Gastrocnemius medialis (tissue), 4 donors: ENCODE measurements around the gene ARFGAP1. TPM values are rescaled to one million over a fixed set of nuclear protein-coding genes. Genes with fewer than 3 reads are reported as not detected.

Experiments
- ATAC-seq, 2 donors: fragments of 150-250 bp; one replicate each; pipeline ENCODE4 v1.9.1; 2016
- DNase-seq, 2 donors: peaks; one replicate each; pipeline ENCODE4 v3.0.0-alpha.2; 2019
- H3K27ac ChIP-seq, 4 donors: fragments of 200-600 bp; sonication (generic); 1 replicate in 1 of 4; 2 replicates in 3 of 4; pipeline ENCODE4 v1.5.1; 2016 to 2018; ENCODE audit warnings: mild to moderate bottlenecking in 2 of 4, moderate library complexity in 1 of 4
- H3K27me3 ChIP-seq, 3 donors: fragments of 200-600 bp; sonication (generic) in 2 of 3; 1 replicate in 1 of 3; 2 replicates in 2 of 3; pipeline versions ENCODE4 v1.5.1 to v1.6.0; 2016 to 2019; ENCODE audit warnings: mild to moderate bottlenecking in 1 of 3, moderate library complexity in 1 of 3
- H3K36me3 ChIP-seq, 2 donors: fragments of 200-600 bp; sonication (generic) in 1 of 2; one replicate each; pipeline ENCODE4 v1.5.1; 2017 to 2018
- H3K4me1 ChIP-seq, 2 donors: fragments of 200-600 bp; sonication (generic) in 1 of 2; one replicate each; pipeline ENCODE4 v1.5.1; 2016 to 2017; ENCODE audit warnings: mild to moderate bottlenecking in 2 of 2
- H3K4me3 ChIP-seq, 4 donors: fragments of 200-600 bp; sonication (generic) in 3 of 4; 1 replicate in 1 of 4; 2 replicates in 3 of 4; pipeline ENCODE4 v1.5.1; 2016 to 2019; ENCODE audit warnings: mild to moderate bottlenecking in 2 of 4
- H3K9me3 ChIP-seq, 3 donors: fragments of 200-600 bp; sonication (generic) in 2 of 3; 1 replicate in 1 of 3; 2 replicates in 2 of 3; pipeline ENCODE4 v1.5.1; 2016 to 2019
- POLR2A ChIP-seq, 2 donors: fragments of 450-650 bp; IDR thresholded peaks; one replicate each; pipeline ENCODE4 v1.6.1; 2017; ENCODE audit warnings: antibody characterized with exemption in 2 of 2, mild to moderate bottlenecking in 2 of 2, moderate library complexity in 2 of 2
- in situ Hi-C, 4 donors: fragments of 200-750 bp; cut with MboI; loops; one replicate each; pipeline versions ENCODE4 v1.15.0 to v1.8.0; 2017; ENCODE audit warnings: low sequenced_read_pairs in 4 of 4
- intact Hi-C: fragments of 100-400 bp; cut with DNase I; formaldehyde crosslinking; loops from one replicate; pipeline ENCODE4 v1.15.1; 2023; ENCODE audit warnings: low total_unique reads
- total RNA-seq, 4 donors: library from RNA; depleted of rRNA; stranded (reverse); fragments of >200 nt; gene quantifications; one replicate each; pipeline versions ENCODE4 v1.1.0 to v1.2.3, GENCODE V29; 2016
- TF ChIP-seq, protein P1 (sequence below), 5 experiments: fragments of 450-650 bp in 3 of 5; fragments of 200-600 bp in 2 of 5; sonication (generic) in 2 of 5; IDR thresholded peaks in 4 of 5; conservative IDR thresholded peaks in 1 of 5; 1 replicate in 4 of 5; 2 replicates in 1 of 5; pipeline ENCODE4 v1.5.1; 2016 to 2019; ENCODE audit warnings: antibody characterized with exemption in 5 of 5, mild to moderate bottlenecking in 3 of 5, moderate library complexity in 3 of 5

The ARFGAP1 gene
- total RNA-seq, 4 donors from 2014 or later: 15.2 to 24.4 (median 18.0) TPM

DNA sequence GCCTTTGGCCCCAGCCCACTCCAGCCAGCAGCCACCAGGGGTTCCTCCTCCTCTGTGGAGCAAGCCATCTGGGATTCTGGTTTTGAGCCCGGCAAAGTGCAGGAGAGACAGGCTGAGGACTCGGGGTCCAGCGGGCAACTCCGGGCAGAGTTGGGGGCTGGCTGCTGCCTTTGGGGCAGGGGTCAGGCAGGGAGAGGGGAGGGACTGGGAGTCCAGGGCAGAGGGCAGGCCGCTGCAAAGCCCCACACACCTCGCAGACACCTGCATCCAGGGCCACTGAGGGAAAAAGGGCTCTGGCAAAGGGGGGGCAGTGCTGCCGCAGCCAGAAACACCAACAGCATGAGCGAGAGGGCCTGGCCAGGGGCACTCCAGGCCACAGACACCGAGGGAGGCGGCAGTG, 28.1 kb upstream of the ARFGAP1 start:
- H3K4me3 ChIP-seq: no peak overlapping the region
- H3K27ac ChIP-seq: no peak overlapping the region
- intact Hi-C loops (no loop called here), in situ Hi-C loops (no loop called here)
- no peaks in the 10 kb centered on the region for H3K4me1 ChIP-seq
- ATAC-seq (no peak), DNase-seq (no peak)
- H3K9me3 ChIP-seq: no peaks in the 10 kb centered on the region
- TF ChIP-seq, protein P1, sequence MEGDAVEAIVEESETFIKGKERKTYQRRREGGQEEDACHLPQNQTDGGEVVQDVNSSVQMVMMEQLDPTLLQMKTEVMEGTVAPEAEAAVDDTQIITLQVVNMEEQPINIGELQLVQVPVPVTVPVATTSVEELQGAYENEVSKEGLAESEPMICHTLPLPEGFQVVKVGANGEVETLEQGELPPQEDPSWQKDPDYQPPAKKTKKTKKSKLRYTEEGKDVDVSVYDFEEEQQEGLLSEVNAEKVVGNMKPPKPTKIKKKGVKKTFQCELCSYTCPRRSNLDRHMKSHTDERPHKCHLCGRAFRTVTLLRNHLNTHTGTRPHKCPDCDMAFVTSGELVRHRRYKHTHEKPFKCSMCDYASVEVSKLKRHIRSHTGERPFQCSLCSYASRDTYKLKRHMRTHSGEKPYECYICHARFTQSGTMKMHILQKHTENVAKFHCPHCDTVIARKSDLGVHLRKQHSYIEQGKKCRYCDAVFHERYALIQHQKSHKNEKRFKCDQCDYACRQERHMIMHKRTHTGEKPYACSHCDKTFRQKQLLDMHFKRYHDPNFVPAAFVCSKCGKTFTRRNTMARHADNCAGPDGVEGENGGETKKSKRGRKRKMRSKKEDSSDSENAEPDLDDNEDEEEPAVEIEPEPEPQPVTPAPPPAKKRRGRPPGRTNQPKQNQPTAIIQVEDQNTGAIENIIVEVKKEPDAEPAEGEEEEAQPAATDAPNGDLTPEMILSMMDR (IDR thresholded peaks at IDR 0.05 in 4 of 5, conservative IDR thresholded peaks at IDR 0.05 in 1 of 5): no peak
- no peak for TF ChIP-seq POLR2A (IDR thresholded peaks at IDR 0.05)
- peaks cover 9 to 21% (median 12%) of the 10 kb centered on the region in 3 donors for H3K27me3 ChIP-seq
- H3K36me3 ChIP-seq: no peaks in the 10 kb centered on the region

DNA sequence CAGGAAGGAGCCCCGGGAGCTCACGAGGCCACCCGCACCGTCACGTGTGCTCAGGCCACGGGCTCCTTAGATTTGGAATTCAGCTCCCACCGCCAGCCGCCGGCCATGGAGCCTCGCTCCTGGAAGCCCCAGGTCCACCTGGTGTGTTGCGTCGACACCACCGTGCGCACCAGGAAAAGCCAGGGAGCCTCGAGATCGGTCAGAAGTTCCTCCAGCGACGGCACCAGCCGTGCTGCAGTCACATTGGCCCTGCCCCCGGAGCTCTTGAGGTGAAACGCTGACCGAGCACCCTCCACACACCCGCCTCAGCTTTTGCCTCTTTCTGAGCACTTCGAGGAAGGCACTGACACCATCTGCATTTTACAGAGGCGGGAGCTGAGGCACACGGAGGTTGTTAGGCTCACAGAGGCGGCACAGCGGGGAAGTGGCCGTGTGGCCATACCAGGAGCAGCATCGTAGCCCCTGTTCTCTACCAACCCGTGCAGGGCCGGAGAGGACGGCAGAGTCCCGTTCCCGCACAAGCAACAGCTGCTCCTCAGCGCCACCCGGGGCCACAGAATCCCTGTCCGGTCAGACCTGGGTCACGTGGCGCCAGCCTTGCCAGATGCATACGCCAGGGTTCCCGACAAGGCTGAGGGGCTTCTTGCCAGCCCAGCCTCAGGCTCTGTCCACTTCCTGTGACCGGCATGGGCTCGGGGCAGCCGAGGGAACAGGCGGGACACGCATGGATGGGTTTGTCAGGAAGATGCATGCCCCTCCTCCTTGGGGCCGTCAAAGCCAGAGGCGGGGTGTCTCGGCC, 25.9 kb upstream of the ARFGAP1 start:
- TF ChIP-seq POLR2A (IDR thresholded peaks at IDR 0.05): no peak
- TF ChIP-seq, protein P1 (IDR thresholded peaks at IDR 0.05 in 4 of 5, conservative IDR thresholded peaks at IDR 0.05 in 1 of 5): no peak
- Histone ChIP-seq H3K9me3 (no peaks in the 10 kb centered on the region), H3K4me1 (no peaks in the 10 kb centered on the region), H3K27ac (no peak overlapping the region), H3K36me3 (no peaks in the 10 kb centered on the region), H3K4me3 (no peak overlapping the region), H3K27me3 (peaks cover 15 to 26% (median 17%) of the 10 kb centered on the region in 3 donors)
- in situ Hi-C loops: no loop called here
- no peak for ATAC-seq
- DNase-seq: no peak
- intact Hi-C loops: no loop called here

DNA sequence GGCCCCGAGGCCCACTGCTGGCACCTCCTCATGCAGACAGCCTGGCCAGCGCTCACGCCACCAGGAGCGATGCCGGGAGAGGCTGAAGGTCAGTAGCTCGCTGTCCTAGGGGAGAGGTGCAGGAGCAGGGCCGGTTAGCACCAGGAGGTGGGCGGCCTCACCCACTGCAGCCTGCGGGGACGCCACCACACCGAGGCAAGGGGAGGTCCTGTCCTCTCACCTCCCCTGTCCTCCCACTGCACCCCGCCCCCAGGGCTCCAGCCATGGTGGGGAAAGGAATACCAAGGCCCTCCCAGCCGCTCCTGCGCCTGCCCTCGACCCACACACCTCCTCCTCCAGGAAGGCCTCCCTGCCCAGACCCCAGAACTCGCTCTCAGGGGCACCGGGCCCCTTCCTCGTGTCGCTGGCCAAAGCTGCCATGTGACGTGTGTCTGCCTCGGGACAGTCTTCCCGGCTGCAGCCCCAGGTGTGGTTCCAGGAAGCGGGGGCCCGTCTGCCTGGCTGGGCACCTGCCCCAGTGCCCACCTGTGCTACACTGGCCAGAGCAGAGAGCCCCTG, 24.9 kb upstream of the ARFGAP1 start:
- H3K27me3 ChIP-seq: peaks cover 20 to 36% (median 27%) of the 10 kb centered on the region in 3 donors

DNA sequence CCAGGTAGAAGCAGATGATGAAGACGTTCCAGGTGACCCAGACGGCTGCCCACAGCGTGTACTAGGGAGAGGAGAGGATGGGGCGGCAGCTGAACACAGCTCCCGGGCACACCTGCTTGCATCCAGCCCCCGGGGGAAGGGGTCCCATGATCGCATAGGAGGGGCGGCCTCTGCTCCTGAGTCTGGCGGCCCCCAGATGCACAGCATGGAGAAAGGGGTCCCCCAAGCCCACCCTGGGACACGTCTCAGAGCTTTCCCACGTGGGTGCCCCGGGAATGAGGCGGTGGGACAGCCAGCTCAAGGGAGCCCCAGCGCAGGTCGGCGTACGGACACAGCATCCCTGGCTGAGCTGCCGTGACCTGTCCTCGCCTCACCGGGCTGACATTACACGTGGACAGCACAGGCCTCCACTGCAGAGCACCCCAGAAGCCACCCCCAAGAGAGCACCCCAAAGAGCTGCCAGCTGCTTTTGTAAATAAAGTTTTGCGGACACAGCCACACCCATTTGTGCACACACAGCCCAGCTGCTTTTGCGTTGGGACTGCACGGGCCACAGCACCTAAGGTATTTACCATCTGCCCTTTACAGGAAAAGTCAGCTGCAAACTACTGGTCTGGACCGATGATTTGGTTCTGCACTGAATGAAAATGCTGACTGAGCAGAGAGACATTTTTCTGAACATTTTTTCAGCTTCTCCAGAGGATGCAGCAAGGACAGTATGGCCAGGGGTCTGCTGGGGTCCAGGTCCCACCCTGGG, 23.6 kb upstream of the ARFGAP1 start:
- no peak overlapping the region for H3K27ac ChIP-seq
- no peak for ATAC-seq
- no peaks in the 10 kb centered on the region for H3K36me3 ChIP-seq
- no peak for DNase-seq
- in situ Hi-C loops: no loop called here
- TF ChIP-seq, protein P1 (IDR thresholded peaks at IDR 0.05 in 4 of 5, conservative IDR thresholded peaks at IDR 0.05 in 1 of 5): no peak
- no peak for TF ChIP-seq POLR2A (IDR thresholded peaks at IDR 0.05)
- H3K4me3 ChIP-seq: no peak overlapping the region
- no peaks in the 10 kb centered on the region for H3K9me3 ChIP-seq
- intact Hi-C loops: no loop called here
- peaks cover 27 to 48% (median 39%) of the 10 kb centered on the region in 3 donors for H3K27me3 ChIP-seq
- no peaks in the 10 kb centered on the region for H3K4me1 ChIP-seq

More for the DNA sequence above, 24.9 kb upstream of the ARFGAP1 start:
- TF ChIP-seq POLR2A (IDR thresholded peaks at IDR 0.05): no peak
- TF ChIP-seq, protein P1 (IDR thresholded peaks at IDR 0.05 in 4 of 5, conservative IDR thresholded peaks at IDR 0.05 in 1 of 5): no peak
- intact Hi-C loops (no loop called here), in situ Hi-C loops (no loop called here)
- DNase-seq (no peak), ATAC-seq (no peak)
- H3K9me3 ChIP-seq: no peaks in the 10 kb centered on the region
- H3K27ac ChIP-seq: no peak overlapping the region
- no peak overlapping the region for H3K4me3 ChIP-seq
- no peaks in the 10 kb centered on the region for H3K36me3 ChIP-seq
- no peaks in the 10 kb centered on the region for H3K4me1 ChIP-seq
